ENCODE data around the gene TTLL6. TPM values are rescaled to one million over a fixed set of nuclear protein-coding genes. Genes with fewer than 3 reads are reported as not detected.

Gene TTLL6
- total and polyA plus RNA-seq, 2 of the 8 experiments (the other 6 are each of a cell fraction or from before 2014, with no cell fraction given), result 2.6 to 4.3 TPM

GRCh38 chr17:48825446-48826381 lies 8.7 kb upstream of the TTLL6 start:
- Histone ChIP-seq H2AFZ (ENCODE audit: low read length) (0 out of 2 replicates have a peak overlapping the region, but pooled peaks have one; percentile 20), H3K9ac (replicated peaks in 1 of 4; ENCODE audit: extremely low read depth in 1 of 4, low read depth in 3 of 4, low read length in 3 of 4) (no peak overlapping the region), H2BK12ac (ENCODE audit: low read depth, low read length) (no peak overlapping the region), H4K5ac (ENCODE audit: insufficient read length, low read depth, low read length) (no peak overlapping the region), H3K4me3 (ENCODE audit: extremely low read depth in 1 of 4, insufficient read depth in 2 of 4, low read depth in 3 of 4, low read length in 4 of 4) (no peak overlapping the region), H3K79me2 (ENCODE audit: control insufficient read depth in 1 of 2, insufficient read depth in 2 of 2, low read length in 2 of 2) (no peaks in the 10 kb centered on the region), H2BK5ac (ENCODE audit: low read depth, low read length) (no peak overlapping the region), H4K8ac (ENCODE audit: extremely low read depth, insufficient read depth, low read length) (no peak overlapping the region), H2BK120ac (replicated peaks; ENCODE audit: low read depth, low read length) (no peak overlapping the region), H2BK20ac (ENCODE audit: low read length) (no peak overlapping the region), H3K56ac (replicated peaks; ENCODE audit: insufficient read length, low read depth, low read length) (no peak overlapping the region), H3K9me3 (ENCODE audit: insufficient read depth in 2 of 2, low read depth in 1 of 2, low read length in 1 of 2) (no peaks in the 10 kb centered on the region), H2AK5ac (ENCODE audit: low read depth, low read length) (no peak overlapping the region), H3K36me3 (ENCODE audit: control insufficient read depth in 2 of 4, insufficient read depth in 4 of 4, low read length in 3 of 4) (no peaks in the 10 kb centered on the region), H3K4ac (replicated peaks; ENCODE audit: insufficient read length, low read depth, low read length) (no peak overlapping the region), H3K27ac (ENCODE audit: low read depth, low read length) (no peak overlapping the region), H3K4me1 (replicated peaks in 1 of 4; ENCODE audit: control insufficient read depth in 3 of 4, insufficient read depth in 4 of 4, low read length in 3 of 4) (no peaks in the 10 kb centered on the region), H4K91ac (replicated peaks; ENCODE audit: insufficient read length, low read length) (no peak overlapping the region), H3K23ac (ENCODE audit: insufficient read length) (no peak overlapping the region), H3K79me1 (ENCODE audit: low read depth, low read length) (no peaks in the 10 kb centered on the region), H3K14ac (ENCODE audit: insufficient read length) (no peak overlapping the region), H4K20me1 (replicated peaks in 1 of 2; ENCODE audit: control insufficient read depth in 1 of 2, insufficient read depth in 2 of 2, low read length in 2 of 2) (no peaks in the 10 kb centered on the region), H3K27me3 (replicated peaks in 1 of 4; ENCODE audit: control insufficient read depth in 3 of 4, extremely low read depth in 1 of 4, insufficient read depth in 3 of 4, low read length in 3 of 4) (no peaks in the 10 kb centered on the region), H3K4me2 (ENCODE audit: insufficient read depth in 1 of 2, low read depth in 2 of 2, low read length in 2 of 2) (no peak overlapping the region), H2BK15ac (ENCODE audit: low read length) (no peak overlapping the region), H3K18ac (ENCODE audit: extremely low read depth, low read length) (no peak overlapping the region), H3K23me2 (ENCODE audit: low read depth, low read length) (no peaks in the 10 kb centered on the region)
- FAIRE-seq (no peak), DNase-seq (ENCODE audit: low read depth in 1 of 2, low spot score in 2 of 2) (no peak)
- WGBS, 2 experiments (ENCODE audit: extremely low coverage in 1 of 2, insufficient coverage in 1 of 2, insufficient read length in 1 of 2, insufficient replicate concordance in 2 of 2, low coverage in 1 of 2, low lambda C conversion rate in 2 of 2, missing lambda C conversion rate in 1 of 2), result 95% methylated on average over 11 of the region's 11 CpGs; no CpG with 5 or more reads in 1 of the 2 experiments
- CTCF ChIA-PET (ENCODE audit: partially characterized antibody), result interaction anchor here (1.0 to 88.5 kb wide), 5 partner anchors 11 to 39 kb away, joined by 3 to 2590 read pairs (median 6); partner anchors contain the start of gene ATP5MC1
- POLR2A ChIA-PET (ENCODE audit: partially characterized antibody), result no interaction called here
